GM21381 (cell line): ENCODE measurements around the gene SPTAN1.
"Not testable (repeated sequence)": the region's sequence is repeated elsewhere in the genome, so short reads cannot be mapped to it uniquely, and the experiment has no call there.

ENCODE experiments used
- ATAC-seq: cut with Tn5 transposase; IDR thresholded peaks from one replicate; pipeline ENCODE4 v1.9.1; 2021; ENCODE audit warnings: mild to moderate bottlenecking, moderate library complexity; ENCODE audit not compliant: unreplicated experiment

SPTAN1 gene

DNA sequence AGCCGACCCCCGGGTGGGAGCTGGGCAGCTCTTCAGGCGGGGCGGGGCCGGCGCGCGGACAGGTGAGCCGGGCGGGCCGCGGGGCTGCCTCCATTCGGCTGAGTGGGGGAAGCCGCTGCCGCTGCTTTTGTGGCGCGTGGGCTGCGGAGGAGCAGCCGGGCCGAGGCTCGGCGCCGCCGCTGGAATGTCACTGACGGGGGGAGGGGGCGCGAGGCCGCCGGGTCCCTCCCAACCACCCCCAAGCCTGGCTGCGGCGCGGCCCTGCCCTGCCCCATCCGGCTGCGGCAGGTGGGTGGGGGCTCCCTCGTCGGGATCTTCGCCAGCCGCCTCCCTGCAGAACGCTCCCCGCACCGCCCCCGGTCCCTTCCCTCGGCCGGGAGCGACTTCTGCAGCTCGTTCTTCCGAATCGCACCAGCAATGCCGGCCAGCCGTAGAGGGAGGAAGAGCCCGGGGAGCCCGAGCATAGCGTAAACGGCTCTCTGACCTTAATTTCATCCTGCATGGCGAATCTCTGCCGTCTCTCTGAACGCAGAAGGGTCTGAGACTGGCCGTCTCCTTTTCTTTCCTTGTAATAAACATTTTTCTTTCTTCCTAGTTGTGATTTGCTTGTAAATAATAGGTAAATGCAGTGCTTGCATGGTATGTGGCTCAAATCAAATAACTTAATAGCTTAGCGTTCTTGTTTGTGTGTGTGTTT is 505 bp downstream of the SPTAN1 start:
- ATAC-seq, result peak; percentile 35

DNA sequence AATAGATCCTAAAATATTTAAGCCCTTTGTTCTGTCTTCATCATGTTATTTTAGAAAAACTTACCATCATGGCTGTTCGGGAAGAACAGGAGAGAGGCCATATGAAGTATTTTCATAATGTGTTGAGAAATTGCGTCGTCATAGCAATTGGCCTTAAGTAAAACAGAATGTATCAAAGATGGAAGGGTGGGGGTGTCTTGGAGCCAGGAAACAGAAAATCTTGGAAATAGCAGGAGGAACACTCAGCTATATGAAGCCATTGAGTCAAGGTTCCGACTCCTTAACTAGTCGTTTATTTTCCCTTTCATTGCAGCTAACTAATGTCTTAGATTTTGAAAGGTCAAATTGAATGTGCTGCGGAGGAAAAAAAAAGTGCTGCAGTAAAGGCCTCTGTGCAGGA is 1.3 kb downstream of the SPTAN1 start:
- no peak for ATAC-seq

DNA sequence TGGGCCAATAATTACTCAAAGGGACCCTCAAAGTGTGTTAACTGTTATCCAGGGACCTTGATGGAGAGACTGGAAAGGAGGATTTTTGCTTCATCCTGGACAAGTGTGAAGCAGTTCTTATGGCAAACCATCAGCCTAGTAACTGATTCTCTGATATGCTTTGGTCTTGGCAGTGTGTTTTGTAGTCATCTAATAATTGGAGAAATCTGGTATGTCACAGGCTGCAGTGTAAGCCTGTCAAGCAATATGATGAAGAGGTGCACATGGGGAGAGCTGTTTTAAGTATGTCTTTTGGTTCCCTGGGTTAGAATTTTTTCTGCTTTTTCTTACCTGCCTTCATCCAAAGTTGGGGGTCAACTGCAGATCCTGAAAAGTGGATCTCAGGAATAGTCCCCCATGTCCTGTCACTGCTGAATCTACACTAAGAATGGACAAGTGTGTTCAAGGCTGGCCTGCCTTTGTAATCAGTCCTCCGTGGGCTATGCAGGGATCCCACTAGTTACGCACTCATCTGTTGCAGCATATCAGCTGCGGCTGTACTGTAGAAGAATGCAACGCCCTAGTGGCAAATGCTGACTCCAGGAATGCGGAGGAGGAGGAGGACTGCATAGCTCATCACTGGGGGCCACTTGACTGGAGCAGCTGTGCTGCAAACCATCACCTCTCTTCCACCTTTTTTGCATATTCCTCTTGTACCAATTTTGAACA is 1.9 kb downstream of the SPTAN1 start:
- ATAC-seq, result no peak

DNA sequence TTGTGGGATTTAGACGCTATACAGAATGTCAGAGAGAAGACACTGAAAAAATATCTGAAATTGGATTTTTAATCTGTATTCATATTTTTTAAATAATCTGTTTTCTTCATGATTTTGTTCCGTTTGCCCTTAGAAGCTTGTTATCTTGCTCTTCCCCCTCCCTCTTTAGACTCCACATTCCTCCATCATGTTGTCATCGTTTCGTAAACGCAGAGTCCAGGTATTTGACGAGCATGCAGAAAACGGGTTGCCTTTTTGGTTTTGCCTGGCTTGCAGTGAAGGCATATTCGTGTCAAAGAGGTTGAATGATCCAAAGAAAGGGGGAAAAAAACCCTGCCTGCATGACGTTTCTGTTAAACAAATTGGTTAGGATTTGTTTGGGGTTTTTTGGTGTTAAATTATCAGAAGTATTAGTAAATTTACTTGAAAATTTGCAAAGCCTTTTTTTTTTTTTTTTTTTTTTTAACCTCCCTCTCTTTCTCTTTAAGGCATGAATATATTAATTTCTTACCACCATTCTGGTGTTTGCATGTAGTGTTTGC is 2.9 kb downstream of the SPTAN1 start:
- no peak for ATAC-seq

DNA sequence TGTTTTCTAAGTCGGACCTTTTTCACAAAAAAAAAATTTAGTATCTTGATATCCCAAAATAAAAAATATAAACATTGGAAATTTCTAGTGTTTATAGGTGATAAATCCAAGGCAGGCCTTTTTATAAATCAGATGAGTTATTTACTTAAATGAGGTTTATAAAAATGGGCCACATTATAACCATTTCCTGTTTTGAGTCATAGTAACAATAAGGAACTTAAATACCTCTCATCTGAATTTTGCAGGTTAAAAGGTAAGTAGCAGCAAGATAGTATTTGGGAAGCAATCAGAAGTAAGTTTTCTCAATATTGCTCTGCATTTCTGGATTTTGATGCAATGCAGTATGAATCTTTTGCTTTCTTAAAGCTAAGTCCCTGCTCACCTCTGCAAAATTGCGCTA is 3.9 kb downstream of the SPTAN1 start:
- no peak for ATAC-seq

DNA sequence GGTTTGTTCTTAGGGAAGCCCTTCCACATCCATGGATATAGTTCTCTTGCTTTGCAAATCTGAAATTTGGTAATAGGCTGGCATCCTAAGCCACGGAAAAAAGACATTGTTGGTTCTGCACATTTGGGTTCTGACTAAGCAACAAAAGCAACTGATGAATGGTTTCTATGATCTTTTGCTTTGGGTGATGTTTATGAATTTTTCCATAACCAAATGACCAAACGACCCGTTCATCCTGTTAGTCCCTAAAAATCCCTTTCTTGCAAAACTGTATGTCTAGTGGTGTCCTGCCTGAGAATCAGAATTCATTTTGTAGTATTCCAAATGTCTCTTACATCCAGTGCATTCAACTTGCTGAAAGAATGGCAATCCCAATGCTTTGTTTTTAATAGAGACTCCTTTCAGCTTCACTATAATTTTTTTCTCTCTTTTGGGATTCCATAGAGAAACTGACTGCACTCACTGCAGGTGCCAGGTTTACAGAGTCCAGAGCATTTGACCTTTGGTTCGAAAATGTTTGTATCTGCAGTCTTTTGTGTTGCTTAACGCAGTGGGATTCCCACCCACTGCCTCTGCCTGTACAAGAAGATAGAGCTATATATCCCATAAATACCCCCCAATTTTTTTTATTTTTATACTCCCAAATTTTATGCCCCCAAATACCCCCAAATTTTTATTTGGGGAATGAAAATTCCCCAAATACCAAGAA is 4.7 kb downstream of the SPTAN1 start:
- ATAC-seq, result no peak

DNA sequence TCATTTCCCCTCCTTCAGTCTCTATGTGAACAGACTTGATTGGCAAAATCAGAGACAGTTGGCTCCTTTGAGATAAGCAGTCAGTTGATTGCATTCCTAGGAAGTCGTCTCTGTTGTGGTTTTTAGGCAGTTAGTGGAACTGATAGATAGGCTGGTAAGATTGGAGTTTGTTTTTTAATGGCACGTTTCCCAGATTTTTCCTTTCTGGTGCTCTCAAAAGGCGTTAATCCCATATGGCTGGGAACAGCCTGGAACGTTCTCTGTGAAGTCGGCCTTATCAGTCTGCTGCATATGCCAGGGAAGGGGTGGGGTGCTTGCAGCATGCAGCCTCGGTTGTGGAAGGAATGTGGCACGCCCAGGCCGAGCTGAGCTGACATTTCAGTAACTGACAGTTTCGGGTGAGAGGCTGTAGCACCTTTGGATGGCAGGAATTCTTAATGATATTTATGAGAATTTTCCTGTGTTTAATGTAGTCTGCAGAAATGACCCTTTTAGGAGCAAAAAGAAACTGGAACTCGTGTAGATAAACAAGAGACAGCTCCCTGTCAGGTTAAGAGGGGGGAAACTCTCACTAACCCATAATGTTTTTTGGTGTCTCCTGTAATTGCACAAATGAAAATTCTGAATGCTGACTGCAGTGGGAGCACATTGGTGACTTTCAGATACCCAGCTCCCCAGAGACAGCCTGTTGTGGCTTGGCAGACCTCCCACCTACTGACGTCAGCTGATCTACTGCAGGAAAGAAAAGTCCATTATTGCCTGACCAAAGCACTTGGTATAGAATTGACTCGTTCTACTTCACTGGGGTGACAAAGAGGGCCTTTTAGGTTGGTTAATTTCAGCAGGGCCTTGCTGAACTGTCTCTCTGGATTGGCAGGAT is 6.3 kb downstream of the SPTAN1 start:
- ATAC-seq, result peak; percentile 82

DNA sequence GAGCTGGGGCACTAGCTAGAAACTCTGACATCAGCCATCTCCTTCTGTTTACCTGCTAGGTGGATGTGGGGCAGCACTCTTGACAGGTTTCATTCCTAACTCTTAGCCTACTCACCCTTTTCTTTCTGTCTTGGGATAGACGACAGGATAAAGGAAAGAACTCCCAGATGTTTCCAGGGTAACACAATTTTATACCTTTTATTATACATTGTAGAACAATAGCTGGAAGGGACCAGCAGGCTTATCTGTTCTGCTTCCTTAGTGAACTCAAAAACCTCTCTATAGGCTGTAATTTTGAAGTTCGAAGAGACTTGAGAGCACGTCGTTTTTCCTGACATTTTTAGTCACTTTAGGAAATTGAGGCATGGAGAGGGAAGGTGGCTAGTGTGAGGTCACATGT is 13.2 kb downstream of the SPTAN1 start:
- no peak for ATAC-seq

DNA sequence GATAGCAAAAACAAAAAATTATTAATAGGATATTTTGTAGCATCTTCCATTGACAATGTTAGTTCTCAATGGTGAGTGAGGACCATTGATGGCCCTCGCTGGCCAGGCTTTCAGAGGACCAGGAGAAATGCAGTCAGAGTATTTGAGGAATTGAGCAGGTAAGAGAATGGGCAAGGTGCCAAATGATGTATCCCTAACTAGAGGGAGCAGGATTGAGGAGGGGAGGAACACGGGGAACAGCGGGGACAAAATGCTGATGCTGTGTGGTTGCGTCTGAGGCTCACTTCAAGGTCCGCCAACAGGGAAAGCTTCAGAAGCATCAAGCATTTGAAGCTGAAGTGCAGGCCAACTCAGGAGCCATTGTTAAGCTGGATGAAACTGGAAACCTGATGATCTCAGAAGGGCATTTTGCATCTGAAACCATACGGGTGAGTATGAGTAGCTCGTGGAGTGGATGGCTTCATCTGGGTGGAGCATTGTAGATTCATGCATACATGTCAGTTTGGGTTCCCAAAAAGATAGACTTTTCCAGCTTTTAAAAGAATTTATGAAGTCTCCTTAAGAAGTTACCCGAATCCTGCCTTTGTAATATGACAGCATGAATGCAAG is 16.2 kb downstream of the SPTAN1 start:
- no peak for ATAC-seq

DNA sequence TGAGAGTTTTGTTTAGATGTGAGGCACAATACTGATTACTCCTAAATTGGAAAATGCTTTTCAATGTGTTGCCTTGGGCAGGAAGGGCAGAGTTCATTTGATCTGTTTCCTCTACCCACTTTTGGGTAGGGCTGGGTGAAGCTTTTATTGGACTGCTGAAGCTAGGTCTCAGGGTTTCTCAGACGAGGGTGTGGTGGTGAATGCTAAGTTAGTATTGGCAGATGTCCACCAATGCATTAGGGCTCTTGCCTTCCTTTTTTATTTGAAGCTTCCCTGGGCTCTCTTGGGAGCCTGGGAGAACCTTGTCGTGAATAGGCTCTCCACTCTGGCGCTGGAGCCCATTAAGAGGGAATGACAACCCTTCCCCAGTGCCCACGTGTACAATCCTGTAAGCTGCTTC is 23.1 kb downstream of the SPTAN1 start:
- ATAC-seq, result no peak

DNA sequence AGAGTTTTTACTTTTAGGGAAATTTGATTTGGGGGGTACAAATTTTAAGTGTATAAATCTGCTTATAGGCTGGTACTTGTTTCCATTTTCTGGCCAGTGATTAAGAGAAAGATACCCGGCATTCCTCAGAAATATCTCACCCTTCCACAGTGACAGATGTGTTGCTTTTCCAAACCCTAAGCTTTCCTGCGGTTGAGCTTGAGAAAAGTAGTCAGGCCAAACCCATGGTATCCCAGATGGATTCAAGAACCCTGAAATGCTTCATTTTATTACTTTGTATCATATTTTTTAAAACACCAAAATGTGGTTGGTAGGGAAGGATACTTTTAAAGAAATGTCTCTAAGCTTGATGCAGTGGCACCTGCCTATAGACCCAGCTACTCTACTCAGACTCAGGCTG is 23.5 kb downstream of the SPTAN1 start:
- ATAC-seq, result no peak

DNA sequence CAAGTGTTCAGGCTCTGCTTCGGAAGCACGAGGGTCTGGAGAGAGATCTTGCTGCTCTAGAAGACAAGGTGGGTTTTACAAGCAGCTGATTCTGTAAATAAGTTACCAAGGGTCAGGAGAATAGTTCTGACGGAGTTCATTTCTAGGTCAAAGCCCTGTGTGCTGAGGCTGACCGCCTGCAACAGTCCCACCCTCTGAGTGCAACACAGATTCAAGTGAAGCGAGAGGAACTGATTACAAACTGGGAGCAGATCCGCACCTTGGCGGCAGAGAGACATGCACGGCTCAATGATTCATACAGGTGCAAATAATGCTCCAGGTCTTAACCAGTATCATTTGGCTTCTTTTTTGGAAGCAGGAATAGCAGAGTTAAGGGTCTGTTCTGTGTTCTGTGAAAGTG is 24.8 kb downstream of the SPTAN1 start:
- no peak for ATAC-seq

DNA sequence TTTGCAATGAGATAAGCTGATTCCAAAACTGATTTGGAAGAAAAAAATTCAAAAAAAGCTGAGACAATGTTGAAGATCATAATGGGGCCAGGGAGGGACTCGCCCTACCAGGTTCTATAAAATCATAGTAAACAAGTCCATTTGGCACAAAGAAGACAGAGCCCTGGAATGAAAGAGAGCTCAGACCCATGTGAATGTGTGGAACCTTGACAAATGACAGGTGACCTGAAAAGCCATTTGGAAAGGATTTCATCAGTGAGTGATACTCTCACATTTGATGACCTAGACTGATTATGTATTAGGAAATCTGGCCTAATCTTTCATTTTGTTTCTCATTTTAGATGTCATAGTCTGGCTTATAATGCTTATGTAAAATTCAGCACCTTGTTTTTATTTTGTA is 26.8 kb downstream of the SPTAN1 start:
- ATAC-seq, result no peak

DNA sequence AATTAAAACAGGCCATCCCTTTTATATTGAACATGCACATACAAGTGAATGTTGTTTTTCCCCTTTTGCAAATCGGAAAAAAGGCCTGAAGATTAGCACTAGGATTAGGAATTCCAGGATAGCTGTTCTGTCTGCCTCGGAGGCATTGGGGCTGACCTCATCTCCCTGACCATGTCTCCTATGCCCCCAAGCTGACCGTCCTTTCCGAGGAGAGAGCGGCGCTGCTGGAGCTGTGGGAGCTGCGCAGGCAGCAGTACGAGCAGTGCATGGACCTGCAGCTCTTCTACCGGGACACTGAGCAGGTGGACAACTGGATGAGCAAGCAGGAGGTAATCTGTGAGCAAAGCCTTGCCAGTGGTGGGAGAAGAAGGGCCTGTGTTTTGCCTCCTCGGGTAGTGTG is 28.3 kb downstream of the SPTAN1 start:
- no peak for ATAC-seq

DNA sequence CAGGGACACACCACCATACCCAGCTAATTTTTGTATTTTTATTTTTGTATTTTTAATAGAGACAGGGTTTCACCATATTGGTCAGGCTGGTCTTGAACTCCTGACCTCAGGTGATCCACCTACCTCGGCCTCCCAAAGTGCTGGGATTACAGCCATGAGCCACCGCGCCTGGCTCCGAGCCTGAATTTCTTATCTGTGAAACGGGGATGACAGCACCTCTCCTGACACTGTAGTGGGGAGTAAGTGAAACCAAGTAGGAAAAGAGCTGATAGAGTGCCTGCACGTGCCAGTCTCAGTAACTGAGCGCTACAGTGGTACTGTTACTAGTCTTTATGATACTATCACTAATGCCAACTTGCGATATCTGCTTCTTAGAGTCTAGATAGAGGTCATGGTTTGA is 32.8 kb downstream of the SPTAN1 start:
- not testable (repeated sequence) for ATAC-seq

DNA sequence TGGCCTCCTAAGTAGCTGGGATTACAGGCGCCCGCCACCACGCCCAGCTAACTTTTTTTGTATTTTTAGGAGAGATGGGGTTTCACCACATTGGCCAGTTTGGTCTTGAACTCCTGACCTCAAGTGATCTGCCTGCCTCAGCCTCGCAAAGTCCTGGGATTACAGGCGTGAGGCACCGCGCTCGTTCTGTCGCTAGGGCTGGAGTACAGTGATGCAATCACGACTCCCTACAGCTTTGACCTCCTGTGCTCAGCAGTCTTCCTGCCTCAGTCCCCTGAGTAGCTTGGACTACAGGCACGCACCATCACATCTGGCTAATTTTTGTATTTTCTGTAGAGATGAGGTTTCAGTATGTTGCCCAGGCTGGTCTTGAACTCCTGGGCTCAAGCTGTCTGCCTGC is 34.5 kb downstream of the SPTAN1 start:
- not testable (repeated sequence) for ATAC-seq

DNA sequence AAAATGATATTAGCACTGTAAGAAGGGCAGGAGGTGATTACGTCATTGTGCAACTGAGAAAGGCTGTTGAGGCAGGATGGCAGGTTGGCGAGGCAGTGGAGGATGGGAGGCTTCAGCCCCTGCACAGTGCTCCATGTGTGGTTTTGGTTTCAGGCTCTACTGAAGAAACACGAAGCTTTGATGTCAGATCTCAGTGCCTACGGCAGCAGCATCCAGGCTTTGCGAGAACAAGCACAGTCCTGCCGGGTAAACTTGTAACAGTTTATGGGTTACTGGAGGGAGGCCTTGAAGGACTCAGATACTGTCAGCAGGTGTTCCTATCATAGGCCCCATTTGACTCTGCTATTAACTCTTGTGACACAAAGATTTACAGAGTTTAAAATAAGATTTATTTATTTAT is 35.1 kb downstream of the SPTAN1 start:
- no peak for ATAC-seq

DNA sequence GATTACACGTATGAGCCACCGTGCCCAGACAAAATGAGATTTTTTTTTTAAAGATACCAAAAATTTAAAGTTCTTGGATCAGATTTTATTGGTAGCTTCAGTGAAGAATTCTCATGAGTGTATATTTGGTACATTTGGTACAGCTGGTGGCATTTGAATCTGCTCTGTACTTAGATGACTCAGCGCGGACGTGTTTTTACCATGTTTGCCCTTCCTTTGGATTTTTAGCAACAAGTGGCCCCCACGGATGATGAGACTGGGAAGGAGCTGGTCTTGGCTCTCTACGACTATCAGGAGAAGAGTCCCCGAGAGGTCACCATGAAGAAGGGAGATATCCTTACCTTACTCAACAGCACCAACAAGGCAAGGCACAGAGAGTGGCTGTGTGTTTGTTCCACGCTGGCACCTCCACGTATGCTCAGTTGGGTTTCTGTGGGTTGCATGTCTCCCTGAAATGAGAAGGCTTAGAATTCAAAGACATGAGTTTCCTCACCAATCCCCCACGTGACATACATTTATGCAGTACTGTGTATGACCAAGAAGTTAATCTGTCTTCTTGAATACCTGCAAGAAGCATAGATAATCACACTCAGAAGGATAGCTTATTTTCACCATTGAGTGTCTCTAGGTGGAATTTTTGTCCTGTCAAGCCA is 36.3 kb downstream of the SPTAN1 start:
- ATAC-seq, result no peak

DNA sequence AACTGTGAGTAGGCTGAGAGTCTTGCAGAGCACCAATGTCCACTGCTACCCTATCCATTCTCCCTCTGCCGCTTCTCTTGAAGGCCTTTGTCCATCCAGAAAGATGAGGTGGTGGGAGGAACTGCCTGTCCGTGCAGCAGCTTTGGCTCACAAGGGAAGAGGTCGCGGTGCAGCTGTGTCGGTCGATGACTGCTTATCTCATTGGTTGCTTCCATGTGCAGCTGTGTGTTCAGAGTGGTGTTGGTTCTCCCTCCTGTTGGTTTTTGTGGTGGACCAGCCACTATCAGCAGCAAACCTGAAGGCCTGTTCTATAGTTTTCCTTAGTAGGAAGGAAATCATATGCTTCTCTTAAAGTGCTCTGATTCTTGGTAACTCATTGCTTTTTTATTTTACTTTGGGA is 40.7 kb downstream of the SPTAN1 start:
- ATAC-seq, result no peak

DNA sequence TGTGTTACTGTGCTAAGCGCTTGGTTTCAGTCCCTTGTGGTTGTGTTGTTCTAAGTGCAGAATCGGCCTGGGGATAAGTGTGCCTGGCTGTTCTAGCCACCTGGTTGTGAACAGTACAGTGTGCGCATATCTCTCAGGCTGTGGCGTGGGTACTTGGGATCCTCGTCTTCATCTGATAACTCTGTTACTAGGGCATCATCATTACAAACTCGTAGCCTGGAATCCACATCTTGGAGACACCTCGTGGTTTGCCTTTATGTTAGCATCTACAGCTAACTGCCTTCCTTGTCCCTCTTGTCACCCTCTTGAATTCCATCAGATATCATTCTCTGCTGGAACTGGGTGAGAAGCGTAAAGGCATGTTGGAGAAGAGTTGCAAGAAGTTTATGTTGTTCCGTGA is 41.5 kb downstream of the SPTAN1 start:
- no peak for ATAC-seq
